HG03521 (cell line): ENCODE data around the gene STAT2.
"Not testable (repeated sequence)": the region's sequence is repeated elsewhere in the genome, so short reads cannot be mapped to it uniquely, and the experiment has no call there.

Experiments used
- ATAC-seq: cut with Tn5 transposase; IDR thresholded peaks from one replicate; pipeline ENCODE4 v1.9.1; 2021; ENCODE audit warnings: mild to moderate bottlenecking, moderate library complexity; ENCODE audit not compliant: unreplicated experiment

The STAT2 gene

GRCh38 chr12:56362130-56363059, 2.5 kb upstream of the STAT2 start, which contains the start of gene APOF:
TSS of gene APOF (minus strand) at chr12:56362857. CDS start at chr12:56362745, 112 bp downstream.
- ATAC-seq, result no peak

GRCh38 chr12:56361487-56362129, 1.7 kb upstream of the STAT2 start:
- ATAC-seq, result no peak

GRCh38 chr12:56358836-56359532, 923 bp downstream of the STAT2 start:
- no peak for ATAC-seq

- no peak for ATAC-seq
These were observed 8.6 kb downstream of the STAT2 start for GRCh38 chr12:56351325-56351724.

GRCh38 chr12:56350662-56351061, 9.2 kb downstream of the STAT2 start:
- ATAC-seq, result no peak

GRCh38 chr12:56348776-56349175, 11.1 kb downstream of the STAT2 start:
- ATAC-seq, result no peak

GRCh38 chr12:56347255-56347654, 12.7 kb downstream of the STAT2 start:
- ATAC-seq, result not testable (repeated sequence)

- no peak for ATAC-seq
These were observed 13.2 kb downstream of the STAT2 start for GRCh38 chr12:56346675-56347074.

- not testable (repeated sequence) for ATAC-seq
These were observed 17.6 kb downstream of the STAT2 start for GRCh38 chr12:56342290-56342689.

- ATAC-seq, result no peak
These were observed 18.3 kb downstream of the STAT2 start for GRCh38 chr12:56341616-56342015.

- no peak for ATAC-seq
These were observed 20.8 kb downstream of the STAT2 start for GRCh38 chr12:56339158-56339422.

- ATAC-seq, result no peak
These were observed 21.4 kb downstream of the STAT2 start, which contains the start of gene IL23A for GRCh38 chr12:56338308-56339157. TSS of gene IL23A (plus strand) at chr12:56338884. CDS start at chr12:56339045, 161 bp downstream.

GRCh38 chr12:56337753-56338251, 22.1 kb downstream of the STAT2 start:
- no peak for ATAC-seq

GRCh38 chr12:56336361-56337167, 23.3 kb downstream of the STAT2 start:
- no peak for ATAC-seq

GRCh38 chr12:56335527-56335926, 24.4 kb downstream of the STAT2 start:
- ATAC-seq, result not testable (repeated sequence)

GRCh38 chr12:56334490-56334793, 25.5 kb downstream of the STAT2 start:
- no peak for ATAC-seq

- ATAC-seq, result peak; percentile 96
These were observed 26.0 kb downstream of the STAT2 start, which contains the start of gene PAN2 for GRCh38 chr12:56333679-56334489. TSS of gene PAN2 (minus strand) at chr12:56334000. CDS start at chr12:56333094, 906 bp downstream.

- no peak for ATAC-seq
These were observed 26.7 kb downstream of the STAT2 start for GRCh38 chr12:56333197-56333678.
